Measurements from ENCODE around the gene GJB5. TPM values are rescaled to one million over a fixed set of nuclear protein-coding genes. Genes with fewer than 3 reads are reported as not detected.

GJB5 gene
- total and polyA plus RNA-seq, 2 of the 8 experiments (the other 6 are each of a cell fraction or from before 2014, with no cell fraction given) = 0.86 to 3.1 TPM

GRCh38 chr1:34768856-34769255, 14.0 kb downstream of the GJB5 start (continued):
- TF ChIP-seq GABPA (IDR thresholded peaks at IDR 0.05; ENCODE audit: borderline replicate concordance, insufficient read depth, low read length) (no peak), SIX5 (IDR thresholded peaks at IDR 0.05; ENCODE audit: low read depth, low read length) (no peak), POU5F1 (IDR thresholded peaks at IDR 0.05; ENCODE audit: low read depth, low read length) (no peak)

All from H1 (cell line).